ENCODE data around the gene IFITM2.

- no peak for TF ChIP-seq CTCF (IDR thresholded peaks at IDR 0.05; ENCODE audit: low read depth, low read length)
- no peak for TF ChIP-seq POLR2A (IDR thresholded peaks at IDR 0.05; ENCODE audit: extremely low read depth, insufficient read length)
Measured at GRCh38 chr11:326592-326841, 18.9 kb downstream of the IFITM2 start.
